T-helper 1 cell treated with Interleukin-12 subunit alpha and Interleukin-12 subunit beta and Interleukin-4 antibody, amounts not matched to agents 30 ng/mL and 1 ng/mL, for 36 hours (primary cell): ENCODE data around the gene QRICH1. TPM values are rescaled to one million over a fixed set of nuclear protein-coding genes. Genes with fewer than 3 reads are reported as not detected.

Experiments used
- intact Hi-C: fragments of 100-400 bp; cut with micrococcal nuclease; formaldehyde crosslinking; loops from one replicate; pipeline ENCODE4 v1.15.1; 2024
- total RNA-seq: library from RNA; stranded (reverse); gene quantifications from 2 replicates; pipeline ENCODE4 v1.2.3, GENCODE V29; 2022

QRICH1 gene
- total RNA-seq, 1 donor from 2014 or later = 150 TPM

DNA sequence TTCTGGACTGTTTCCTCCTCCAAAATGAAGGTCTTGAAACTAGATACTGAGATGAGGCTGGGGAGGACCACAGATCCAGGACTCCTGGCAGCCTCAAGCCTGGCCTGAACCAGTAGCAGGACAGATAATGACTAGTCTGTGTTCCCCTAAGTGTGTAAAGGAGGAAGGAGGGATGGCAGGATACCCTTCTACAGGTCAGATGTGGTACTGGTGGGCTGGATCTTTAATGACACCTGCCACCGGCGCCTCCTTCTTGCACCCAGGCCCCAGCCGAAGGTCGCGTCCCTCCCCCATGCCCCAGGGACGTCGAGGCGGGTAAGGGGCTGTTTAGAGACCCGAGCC is 26.2 kb upstream of the QRICH1 start:
- intact Hi-C loops = loop anchor here (1.0 to 5.0 kb wide), 12 partner anchors 16 to 552 kb away; partner anchors contain the start of genes APEH, DAG1, IMPDH2 and IP6K2

DNA sequence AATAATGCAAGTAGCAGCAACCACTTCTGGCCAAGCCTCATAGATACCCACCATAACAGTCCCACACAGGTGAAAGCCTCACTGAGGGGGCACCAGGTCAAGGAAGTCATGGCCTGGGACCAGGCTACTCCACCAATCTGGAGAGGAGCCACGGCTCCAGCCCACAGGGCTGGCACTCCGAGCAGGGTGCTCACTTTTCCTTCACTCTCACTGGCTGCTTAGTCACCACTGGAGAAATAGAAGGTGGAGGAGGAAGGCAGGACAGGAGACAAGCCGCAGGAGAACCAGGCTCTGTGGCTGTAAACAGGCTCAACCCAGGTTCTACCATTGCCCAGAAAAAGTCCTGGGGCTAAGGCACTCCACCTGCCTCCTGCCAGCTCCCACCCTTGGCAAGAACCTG is 25.6 kb upstream of the QRICH1 start:
- intact Hi-C loops = no loop called here

DNA sequence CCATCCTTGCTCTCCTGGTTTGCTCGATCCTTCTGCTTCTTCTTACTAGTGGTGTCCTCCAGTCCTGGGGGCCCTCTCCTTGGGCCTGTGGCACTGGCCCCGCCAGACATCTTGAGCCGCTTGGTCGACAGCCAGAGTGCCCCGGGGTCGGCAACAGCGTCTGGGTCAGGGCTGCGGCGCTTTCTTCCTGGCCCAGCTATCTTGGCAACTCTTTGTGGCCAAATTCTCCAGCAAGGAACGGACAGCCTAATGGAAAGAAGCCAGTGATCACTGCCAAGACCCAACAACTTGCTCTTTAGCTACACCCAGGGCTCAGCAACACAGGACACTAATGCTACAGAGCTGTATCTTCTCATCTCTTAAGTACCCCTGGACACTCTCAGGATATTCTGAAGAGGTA is 25.2 kb upstream of the QRICH1 start:
- intact Hi-C loops = no loop called here

DNA sequence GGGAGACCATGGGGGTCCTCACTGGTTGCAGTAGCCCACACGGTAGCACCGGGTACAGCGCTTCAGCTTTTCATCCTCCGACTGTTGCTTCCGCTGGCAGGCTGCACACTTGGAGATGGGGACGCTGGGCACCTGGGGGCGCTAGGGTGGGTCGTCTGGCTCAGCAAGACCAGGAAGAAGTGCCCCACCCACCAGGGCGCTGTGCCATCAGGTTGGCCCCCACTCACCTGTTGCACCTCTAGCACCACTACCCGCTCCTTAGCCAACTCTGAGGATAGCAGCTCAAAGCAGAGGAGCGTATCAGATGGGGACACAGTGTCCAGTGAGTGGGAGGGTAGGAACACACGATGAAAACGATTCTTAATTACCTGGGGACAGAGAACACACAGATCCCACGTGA is 18.4 kb upstream of the QRICH1 start:
- intact Hi-C loops = no loop called here

DNA sequence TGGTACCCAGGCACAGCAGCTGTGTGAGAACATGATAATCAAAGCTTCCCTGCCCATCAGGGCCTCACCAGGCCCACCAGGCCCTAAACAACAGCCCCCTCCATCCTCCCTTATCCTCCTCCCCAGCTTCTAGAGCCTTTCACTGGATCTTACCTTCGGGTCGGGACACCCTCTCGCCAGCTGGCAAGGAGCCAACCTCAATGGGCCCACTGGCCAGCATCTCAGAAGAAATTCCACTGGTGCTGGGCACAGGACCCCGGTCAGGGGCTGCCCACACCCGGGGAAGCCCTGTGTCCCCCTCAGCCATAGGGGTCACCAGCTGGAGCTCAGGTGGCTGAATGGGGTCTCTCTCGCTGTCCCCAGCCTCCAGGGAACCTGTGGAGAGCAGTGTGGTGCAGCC is 17.5 kb upstream of the QRICH1 start:
- intact Hi-C loops = no loop called here

DNA sequence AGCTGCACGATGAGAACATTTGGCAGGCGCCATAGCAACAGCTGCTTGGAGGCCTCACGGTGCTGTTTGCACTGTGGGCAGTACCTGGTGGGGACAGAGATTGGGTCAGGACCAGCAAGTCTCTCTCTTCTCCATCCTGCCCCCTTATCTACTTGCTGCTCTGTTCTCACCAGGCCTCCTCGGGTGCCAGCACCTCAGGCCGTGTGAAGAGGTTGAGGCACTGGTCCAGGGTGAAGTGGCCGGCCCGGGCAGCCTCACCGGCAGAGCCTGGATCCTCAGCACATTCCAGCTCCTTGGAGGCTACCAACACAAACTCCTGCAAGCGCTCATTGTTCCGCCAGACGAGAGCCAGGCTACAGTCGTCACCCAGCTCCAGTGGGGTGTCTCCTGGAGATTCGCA is 16.9 kb upstream of the QRICH1 start:
- intact Hi-C loops = no loop called here

DNA sequence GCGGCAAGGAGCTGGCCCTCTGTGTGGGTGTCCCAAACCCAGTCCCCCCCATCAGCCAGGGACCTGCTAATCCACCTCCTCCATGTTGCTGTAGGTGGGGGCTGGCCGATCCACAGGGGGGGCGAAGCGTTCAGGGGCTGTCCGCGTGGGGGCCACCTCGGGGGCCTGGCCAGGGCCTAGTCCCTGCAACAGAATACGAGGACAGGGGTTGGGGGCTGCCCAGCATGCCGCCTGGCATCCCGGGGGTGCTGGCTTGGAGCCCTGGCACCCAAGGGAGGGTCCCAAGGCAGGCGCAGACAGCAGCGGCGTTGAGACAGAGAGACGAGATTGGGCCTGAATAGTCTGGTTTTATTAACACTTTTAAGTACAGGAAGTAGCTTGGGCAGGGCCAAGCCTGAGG is 14.5 kb upstream of the QRICH1 start:
- intact Hi-C loops = no loop called here

DNA sequence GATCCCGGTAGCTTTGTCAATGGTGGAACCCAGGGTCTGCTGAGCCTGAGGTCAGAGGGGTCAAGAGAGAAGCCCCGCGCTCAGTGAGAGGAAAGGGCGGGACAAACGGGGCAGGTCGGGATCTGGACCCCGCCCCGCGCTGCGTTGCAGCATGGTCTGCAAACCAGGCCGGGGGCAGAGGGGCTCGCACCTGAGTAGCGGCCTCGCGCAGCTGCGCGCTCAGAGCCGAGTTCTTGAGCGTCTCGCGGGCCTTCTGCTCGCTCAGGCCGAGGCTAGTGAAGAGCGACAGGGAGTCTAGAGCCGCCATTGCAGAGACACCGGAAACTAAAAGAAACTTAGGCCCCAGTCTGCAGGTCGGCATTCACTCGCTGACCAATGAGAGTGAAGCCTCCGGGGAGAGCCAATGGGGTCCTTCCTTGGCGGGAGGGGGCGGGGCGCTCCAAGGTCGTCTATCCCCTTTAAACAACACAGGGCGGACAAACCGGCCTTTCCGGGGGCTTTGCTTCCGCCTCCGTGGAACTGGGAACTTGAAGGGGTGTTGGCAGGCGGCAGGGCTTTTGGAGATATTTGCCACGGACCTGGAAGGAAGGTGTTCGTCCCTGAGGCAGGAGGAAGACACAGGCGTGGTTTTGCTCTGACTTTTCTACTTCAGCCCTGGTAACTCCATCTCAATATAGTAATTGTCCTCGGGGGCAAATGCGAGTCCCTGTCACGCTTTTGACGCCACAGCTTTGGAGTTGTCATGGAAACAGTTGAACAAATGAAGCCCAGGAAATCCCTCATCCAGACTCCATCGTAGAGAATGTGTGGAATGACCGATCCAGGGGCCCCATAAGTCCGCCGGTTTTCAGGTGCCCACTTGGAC is 10.8 kb upstream of the QRICH1 start, which contains the start of gene QARS1:
QARS1 (minus strand) TSS at position 331 of the 865 bp plus-strand sequence; CDS start at position 307, 24 bp downstream.
- intact Hi-C loops = loop anchor here (1.0 kb wide), 9 partner anchors 10 to 836 kb away; partner anchors contain the start of genes DAG1, IMPDH2, KLHDC8B and QRICH1

DNA sequence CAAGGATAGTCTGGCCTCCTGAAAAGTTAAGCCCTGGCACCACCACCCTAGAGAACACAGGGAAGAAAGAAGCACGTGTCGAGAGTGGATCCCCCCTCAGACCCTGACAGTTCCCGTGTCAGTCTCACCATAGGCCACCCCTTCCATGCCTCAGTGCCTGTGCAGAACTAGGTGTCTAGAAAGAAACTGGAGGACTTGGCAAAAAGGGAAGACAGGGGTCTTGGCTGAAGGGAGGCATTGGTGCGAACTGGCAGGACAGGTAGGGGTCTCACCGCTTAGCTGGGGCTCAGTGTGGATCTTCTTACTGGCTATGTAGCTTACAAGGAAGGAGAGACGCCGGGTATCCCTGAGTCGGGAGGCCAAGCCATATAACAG is 10.2 kb upstream of the QRICH1 start:
- intact Hi-C loops = loop anchor here (1.0 kb wide), 9 partner anchors 10 to 836 kb away; partner anchors contain the start of genes DAG1, IMPDH2, KLHDC8B and QRICH1

DNA sequence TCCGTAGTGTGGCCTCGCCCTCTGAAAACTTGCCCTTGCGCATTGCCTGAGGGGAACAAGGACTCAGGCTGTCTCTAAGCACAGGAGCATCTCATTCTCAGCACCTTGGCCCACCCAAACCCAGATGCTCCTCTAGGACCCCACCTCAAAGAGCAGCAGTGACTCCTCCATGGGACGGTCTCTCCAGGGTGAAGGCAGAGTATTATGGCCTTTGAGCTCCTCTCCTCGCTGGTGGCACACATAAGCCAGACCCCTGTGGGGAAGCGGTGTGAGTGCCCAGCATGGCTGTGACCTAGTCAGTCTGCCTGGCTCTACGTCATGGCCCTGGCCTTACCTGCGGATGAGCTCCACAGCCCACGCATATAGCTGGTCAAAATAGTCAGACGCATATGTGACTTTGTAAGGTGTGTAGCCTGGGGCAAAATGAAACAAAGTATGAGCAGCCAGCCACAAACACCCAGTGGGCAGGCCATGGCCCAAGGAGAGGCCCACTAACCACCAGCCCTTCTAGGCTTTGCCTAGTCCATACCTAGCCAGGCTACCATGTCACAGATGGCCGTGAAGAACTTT is 6.3 kb upstream of the QRICH1 start:
- intact Hi-C loops = no loop called here

DNA sequence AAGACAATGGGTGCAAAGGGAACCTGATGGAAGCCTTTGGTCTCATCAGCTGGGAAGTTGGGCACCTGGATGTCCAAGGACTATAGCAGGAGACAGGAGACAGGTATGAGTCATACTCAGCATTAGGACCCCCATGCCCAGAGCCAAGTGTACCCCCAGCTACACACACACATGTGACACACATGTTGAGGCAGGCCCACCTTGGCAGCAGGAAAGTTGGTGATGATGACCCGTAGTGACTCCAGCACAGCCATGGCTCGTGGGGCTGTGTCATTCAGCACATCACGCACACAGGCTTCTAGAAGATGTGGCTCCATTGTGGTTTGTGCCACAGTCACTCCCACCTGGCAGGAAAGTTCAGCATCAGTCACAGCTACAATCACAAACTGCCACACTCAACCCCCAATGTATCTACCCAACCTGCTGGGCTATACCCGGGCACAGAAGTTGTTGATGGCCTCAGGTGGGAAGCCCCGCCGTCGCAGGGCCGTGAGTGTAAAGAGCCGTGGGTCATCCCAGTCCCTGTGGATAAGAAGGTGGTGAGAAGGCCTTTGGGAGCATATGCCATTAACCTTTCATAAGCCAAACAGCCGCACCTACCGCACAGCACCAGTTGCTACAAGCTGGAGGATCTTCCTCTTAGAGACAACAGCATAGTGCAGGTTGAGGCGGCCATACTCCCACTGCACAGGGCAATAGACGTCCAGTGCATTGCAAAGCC is 5.2 kb upstream of the QRICH1 start:
- intact Hi-C loops = loop anchor here (10.0 kb wide), 3 partner anchors 576 to 1584 kb away; partner anchors contain the start of genes APEH, ELP6 and ZNF589

DNA sequence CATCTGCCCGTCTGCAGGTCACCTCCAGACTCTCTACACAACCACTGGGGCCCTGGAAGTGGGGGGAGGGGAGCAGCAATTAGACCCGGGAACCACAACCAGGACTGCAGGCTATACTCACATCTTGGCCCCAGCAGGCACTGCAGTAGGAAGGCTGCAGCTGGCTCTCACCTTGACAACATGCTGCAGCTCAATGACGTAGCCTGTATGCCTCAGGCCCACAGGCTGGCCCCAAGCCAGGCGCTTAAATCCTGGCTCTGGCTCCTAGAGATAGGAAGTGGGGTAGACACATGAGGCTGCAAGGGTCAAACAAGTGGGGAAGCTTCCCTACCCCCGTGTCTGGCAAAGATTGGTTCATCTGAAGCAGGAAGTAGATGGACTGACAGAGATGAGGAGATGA is 4.6 kb upstream of the QRICH1 start:
- intact Hi-C loops = loop anchor here (10.0 kb wide), 3 partner anchors 576 to 1584 kb away; partner anchors contain the start of genes APEH, ELP6 and ZNF589

DNA sequence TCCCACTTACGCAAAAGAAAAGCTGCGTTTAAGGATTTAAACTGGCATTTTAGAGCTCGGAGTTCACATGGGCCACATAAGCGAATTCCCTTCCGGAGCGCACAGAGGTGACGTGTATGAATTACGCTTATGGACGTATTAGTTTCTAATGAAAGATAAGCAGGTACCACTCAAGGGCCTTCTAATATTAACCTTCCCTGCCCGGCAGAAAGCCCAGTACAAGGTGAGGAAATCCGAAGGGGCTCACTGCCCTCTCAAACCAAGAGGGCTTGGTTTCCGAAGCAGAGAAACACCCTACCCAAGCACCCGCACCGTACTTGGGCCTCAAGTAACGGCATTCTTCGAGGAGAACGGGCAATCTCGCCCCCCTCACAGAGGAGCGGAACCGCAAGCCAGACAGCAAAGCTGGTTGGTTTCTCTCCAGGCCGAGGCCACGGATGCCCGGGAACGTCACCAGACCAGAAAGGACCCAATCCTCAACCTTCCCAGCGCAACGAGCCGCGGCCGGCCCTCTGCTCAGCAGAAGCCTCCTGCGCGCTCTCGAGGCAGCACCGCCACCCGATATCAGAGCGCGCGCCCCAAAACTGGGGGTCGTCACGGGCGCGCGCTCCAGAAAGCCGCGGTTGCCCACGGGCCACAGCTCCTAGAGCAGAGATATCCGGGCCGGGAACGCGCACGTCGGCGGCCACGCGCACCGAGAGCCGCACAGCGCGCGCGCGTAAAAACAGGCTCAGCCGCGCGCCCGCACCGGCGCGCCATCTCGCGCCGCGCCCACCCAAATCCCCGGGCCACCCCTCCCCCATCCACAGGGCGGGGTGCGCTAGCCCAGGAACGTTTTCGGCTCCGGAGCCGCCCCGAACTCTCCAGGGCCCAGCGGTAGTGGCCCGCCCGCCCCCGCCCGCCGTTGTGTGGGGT is 676 bp downstream of the QRICH1 start:
- intact Hi-C loops = loop anchor here (1.0 to 10.0 kb wide), 5 partner anchors 195 to 1578 kb away; partner anchors contain the start of genes APEH, ELP6, GMPPB and SLC25A20

DNA sequence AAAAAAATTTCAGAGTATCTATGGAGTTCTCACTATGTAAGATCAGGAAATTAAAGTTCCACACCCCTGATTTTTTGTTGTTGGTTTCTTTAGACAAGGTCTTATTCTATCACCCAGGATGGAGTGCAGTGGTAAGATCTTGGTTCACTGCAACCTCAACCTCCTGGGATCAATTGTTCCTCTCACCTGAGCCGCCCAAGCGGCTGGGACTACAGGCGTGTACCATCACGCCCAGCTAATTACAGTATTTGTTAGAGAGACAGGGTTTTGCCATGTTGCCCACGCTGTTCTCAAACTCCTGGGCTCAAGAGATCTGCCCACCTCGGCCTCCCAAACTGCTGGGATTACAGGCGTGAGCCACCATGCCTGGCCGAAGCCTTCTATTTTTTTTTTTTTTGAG is 12.4 kb downstream of the QRICH1 start:
- intact Hi-C loops = no loop called here

DNA sequence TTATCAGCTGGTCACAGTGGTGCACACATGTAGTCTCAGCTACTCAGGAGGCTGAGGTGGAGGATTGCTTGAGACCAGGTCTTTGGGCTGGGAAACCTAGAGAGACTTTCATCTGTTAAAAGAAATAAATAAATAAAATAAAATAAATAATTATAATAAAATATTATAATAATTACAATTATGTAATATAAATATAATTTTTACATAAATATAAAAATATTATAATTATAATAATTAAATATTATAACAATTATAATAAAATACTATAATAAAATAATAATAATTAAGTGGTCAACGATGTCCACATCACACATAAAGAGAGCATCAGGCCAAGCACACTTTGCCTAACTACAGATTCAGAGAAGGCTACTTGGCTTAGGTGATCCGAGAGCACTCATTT is 14.6 kb downstream of the QRICH1 start:
- intact Hi-C loops = no loop called here

DNA sequence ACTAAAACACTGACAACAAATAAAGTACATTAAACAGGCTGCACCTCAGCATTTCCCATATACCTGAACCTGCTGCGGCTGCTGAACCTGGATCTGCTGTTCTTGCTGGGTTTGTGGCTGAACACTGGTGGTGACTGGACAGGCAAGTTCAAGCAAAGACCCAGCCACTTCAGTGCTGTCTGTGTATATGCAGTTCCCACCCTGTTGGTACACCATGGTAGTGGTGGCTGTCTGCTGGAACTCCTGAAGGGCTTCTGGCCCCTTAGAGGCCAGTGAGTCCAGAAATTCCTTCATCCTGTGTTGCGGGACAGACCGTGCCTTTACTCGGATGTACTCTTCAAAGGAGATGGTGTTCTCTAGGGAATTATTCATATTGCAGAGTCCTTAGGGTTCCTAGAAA is 17.2 kb downstream of the QRICH1 start:
- intact Hi-C loops = no loop called here

DNA sequence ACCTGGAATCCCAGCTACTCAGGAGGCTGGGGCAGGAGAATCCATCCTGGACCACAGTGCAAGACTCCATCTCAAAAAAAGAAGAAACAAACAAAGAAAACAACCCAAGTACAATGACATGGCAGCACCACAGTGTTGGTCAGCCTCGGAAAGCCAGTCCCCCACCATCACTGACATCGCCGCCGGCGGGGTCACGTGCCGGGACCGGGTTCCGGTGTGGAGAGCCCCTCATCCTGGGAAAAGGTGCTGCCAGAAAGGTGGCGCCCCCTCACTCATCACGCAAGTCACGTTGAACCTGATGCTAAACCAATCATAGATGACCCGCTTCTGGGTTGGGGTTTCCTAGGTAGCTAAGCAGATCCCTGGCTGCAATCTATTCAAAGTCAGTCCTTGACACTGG is 17.8 kb downstream of the QRICH1 start:
- intact Hi-C loops = no loop called here

DNA sequence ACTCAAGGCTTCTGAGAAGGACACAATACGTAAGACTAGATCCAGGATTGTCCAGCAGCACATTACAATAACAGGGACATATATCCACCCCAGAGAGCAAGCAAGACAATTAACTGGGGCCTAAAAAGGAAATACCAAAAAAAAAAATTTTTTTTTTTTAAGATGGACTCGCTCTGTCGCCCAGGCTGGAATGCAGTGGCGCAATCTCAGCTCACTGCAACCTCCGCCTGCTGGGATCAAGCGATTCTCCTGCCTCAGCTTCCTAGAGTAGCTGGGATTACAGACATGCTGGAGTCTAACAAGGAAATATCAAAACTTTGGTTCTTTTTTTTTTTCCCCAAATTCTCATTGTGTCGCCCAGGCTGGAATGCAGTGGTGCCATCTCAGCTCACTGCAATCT is 35.9 kb downstream of the QRICH1 start:
- intact Hi-C loops = no loop called here

DNA sequence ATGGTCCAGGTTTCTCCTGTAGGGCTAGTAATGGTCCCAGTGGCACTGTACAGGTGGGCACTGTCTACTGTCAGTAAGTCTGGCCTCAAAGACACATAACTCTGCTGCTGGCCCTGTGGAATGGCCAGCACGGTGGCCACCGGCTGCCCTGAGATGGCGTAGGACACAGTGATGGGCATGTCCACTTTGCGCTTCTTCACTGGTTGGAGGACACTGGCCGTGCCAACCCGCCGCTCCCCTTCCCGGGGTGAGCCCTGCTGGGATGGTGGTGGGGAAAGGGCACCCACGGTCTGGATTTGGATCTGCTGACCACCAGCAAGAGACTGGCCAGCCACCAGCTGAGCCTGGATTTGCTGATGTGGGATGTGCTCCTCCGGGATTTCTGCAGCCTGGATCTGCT is 36.6 kb downstream of the QRICH1 start:
- intact Hi-C loops = no loop called here

DNA sequence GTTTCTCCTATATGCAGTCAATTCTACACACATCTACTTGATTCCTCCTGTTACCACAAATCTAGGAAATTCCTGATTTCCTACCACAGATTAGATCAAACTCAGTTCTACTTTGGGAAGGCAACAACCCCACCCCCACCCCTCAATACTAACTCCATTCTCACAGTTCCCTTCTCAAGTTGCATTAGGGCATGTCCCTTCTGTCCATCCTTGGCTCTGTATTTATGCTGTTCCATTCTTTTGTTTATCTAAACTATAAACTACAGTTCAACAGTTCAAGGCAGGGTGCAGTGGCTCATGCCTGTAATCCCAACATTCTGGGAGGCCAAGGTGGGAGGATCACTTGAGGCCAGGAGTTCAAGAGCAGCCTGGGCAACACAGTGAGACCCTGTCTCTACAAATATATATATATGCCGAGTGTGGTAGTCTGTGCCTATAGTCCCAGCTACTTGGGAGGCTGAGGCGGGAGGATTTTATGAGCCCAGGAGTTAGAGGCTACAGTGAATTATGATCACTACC is 39.5 kb downstream of the QRICH1 start:
- intact Hi-C loops = no loop called here
